Measurements from ENCODE around the gene GPR141.

GRCh38 chr7:37645282-37646050, 38.1 kb upstream of the GPR141 start:
- TF ChIP-seq NFIC (IDR thresholded peaks at IDR 0.05) (no peak), YY1 (IDR thresholded peaks at IDR 0.05; ENCODE audit: low read depth) (no peak), RAD21 (IDR thresholded peaks at IDR 0.05; ENCODE audit: low read depth) (no peak), CEBPB (IDR thresholded peaks at IDR 0.05) (no peak), EP300 (IDR thresholded peaks at IDR 0.05; ENCODE audit: borderline replicate concordance) (no peak), TAF1 (IDR thresholded peaks at IDR 0.05; ENCODE audit: low read depth) (no peak)
- TF ChIP-seq, protein P1, sequence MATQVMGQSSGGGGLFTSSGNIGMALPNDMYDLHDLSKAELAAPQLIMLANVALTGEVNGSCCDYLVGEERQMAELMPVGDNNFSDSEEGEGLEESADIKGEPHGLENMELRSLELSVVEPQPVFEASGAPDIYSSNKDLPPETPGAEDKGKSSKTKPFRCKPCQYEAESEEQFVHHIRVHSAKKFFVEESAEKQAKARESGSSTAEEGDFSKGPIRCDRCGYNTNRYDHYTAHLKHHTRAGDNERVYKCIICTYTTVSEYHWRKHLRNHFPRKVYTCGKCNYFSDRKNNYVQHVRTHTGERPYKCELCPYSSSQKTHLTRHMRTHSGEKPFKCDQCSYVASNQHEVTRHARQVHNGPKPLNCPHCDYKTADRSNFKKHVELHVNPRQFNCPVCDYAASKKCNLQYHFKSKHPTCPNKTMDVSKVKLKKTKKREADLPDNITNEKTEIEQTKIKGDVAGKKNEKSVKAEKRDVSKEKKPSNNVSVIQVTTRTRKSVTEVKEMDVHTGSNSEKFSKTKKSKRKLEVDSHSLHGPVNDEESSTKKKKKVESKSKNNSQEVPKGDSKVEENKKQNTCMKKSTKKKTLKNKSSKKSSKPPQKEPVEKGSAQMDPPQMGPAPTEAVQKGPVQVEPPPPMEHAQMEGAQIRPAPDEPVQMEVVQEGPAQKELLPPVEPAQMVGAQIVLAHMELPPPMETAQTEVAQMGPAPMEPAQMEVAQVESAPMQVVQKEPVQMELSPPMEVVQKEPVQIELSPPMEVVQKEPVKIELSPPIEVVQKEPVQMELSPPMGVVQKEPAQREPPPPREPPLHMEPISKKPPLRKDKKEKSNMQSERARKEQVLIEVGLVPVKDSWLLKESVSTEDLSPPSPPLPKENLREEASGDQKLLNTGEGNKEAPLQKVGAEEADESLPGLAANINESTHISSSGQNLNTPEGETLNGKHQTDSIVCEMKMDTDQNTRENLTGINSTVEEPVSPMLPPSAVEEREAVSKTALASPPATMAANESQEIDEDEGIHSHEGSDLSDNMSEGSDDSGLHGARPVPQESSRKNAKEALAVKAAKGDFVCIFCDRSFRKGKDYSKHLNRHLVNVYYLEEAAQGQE (IDR thresholded peaks at IDR 0.05; ENCODE audit: low read depth): no peak
